Stomach (tissue), 9 donors: ENCODE data around the gene KIRREL3. TPM values are rescaled to one million over a fixed set of nuclear protein-coding genes. Genes with fewer than 3 reads are reported as not detected.

Source experiments
- DNase-seq, 2 donors: peaks; one replicate each; pipeline versions ENCODE4 v3.0.0 to v3.0.0-alpha.2; 2013 to 2019
- H3K27ac ChIP-seq, 5 donors: fragments of 200-600 bp in 4 of 5; sonication (generic) in 4 of 5; one replicate each; pipeline ENCODE4 v1.5.1; 2013 to 2019; ENCODE audit warnings: mild to moderate bottlenecking in 1 of 5, moderate library complexity in 1 of 5
- H3K27me3 ChIP-seq, 3 donors: fragments of 200-600 bp; sonication (generic); one replicate each; pipeline ENCODE4 v1.5.1; 2017 to 2019; ENCODE audit warnings: mixed run types in 1 of 3
- H3K36me3 ChIP-seq, 4 donors: fragments of 200-600 bp; sonication (generic); 1 replicate in 3 of 4; 2 replicates in 1 of 4; pipeline ENCODE4 v1.5.1; 2016 to 2019
- H3K4me1 ChIP-seq, 4 donors: fragments of 200-600 bp; sonication (generic); one replicate each; pipeline ENCODE4 v1.5.1; 2016 to 2019
- H3K4me3 ChIP-seq, 4 donors: fragments of 200-600 bp; sonication (generic) in 3 of 4; one replicate each; pipeline ENCODE4 v1.5.1; 2016 to 2019; ENCODE audit warnings: mild to moderate bottlenecking in 1 of 4
- H3K9me3 ChIP-seq, 4 donors: fragments of 200-600 bp; sonication (generic); one replicate each; pipeline ENCODE4 v1.5.1; 2016 to 2019
- EP300 ChIP-seq: sonication (generic); formaldehyde crosslinking; IDR thresholded peaks from one replicate; pipeline ENCODE4 v1.6.1; 2017; ENCODE audit warnings: antibody characterized with exemption
- POLR2A ChIP-seq, 4 donors: fragments of 450-650 bp; IDR thresholded peaks; one replicate each; pipeline ENCODE4 v1.6.1; 2016; ENCODE audit warnings: antibody characterized with exemption in 4 of 4, control low read depth in 2 of 4, mild to moderate bottlenecking in 1 of 4, moderate library complexity in 1 of 4
- POLR2AphosphoS5 ChIP-seq, 3 donors: sonication (generic); formaldehyde crosslinking; IDR thresholded peaks; one replicate each; pipeline ENCODE4 v1.6.1; 2016; ENCODE audit warnings: antibody characterized with exemption in 3 of 3
- WGBS, 5 donors: extraction: QIAGEN DNeasy Blood & Tissue Kit in 3 of 5; methylation state at CpG; one replicate each; pipeline versions ENCODE4 v1.1.5 to v1.1.7; 2013 to 2018; 5-methylcytosine and 5-hydroxymethylcytosine counted together
- intact Hi-C: fragments of 100-400 bp; cut with DNase I; formaldehyde crosslinking; loops from one replicate; pipeline ENCODE4 v1.15.1; 2023; ENCODE audit warnings: low total_unique reads
- polyA plus RNA-seq, 3 donors: library from polyadenylated mRNA; stranded (reverse); fragments of 200-250 nt; gene quantifications; one replicate each; pipeline ENCODE4 v1.2.3, GENCODE V29; 2013
- total RNA-seq, 5 donors: library from RNA; depleted of rRNA; stranded (reverse); fragments of >200 nt; gene quantifications; one replicate each; pipeline versions ENCODE4 v1.1.0 to v1.2.3, GENCODE V29; 2014 to 2016
- TF ChIP-seq, protein P1 (sequence below), 7 experiments: fragments of 450-650 bp in 4 of 7; fragments of 200-600 bp in 3 of 7; sonication (generic) in 3 of 7; IDR thresholded peaks; one replicate each; pipeline ENCODE4 v1.5.1; 2016 to 2019; ENCODE audit warnings: antibody characterized with exemption in 7 of 7, control low read depth in 2 of 7, mild to moderate bottlenecking in 1 of 7
- donor health status: healthy with polysubstance abuse.
- donor health status: Bipolar disorder and iron deficiency.
- donor health status: healthy.

Gene KIRREL3
- total and polyA plus RNA-seq, 8 donors: 0.10 to 1.7 (median 0.38) TPM; not detected in 4

DNA sequence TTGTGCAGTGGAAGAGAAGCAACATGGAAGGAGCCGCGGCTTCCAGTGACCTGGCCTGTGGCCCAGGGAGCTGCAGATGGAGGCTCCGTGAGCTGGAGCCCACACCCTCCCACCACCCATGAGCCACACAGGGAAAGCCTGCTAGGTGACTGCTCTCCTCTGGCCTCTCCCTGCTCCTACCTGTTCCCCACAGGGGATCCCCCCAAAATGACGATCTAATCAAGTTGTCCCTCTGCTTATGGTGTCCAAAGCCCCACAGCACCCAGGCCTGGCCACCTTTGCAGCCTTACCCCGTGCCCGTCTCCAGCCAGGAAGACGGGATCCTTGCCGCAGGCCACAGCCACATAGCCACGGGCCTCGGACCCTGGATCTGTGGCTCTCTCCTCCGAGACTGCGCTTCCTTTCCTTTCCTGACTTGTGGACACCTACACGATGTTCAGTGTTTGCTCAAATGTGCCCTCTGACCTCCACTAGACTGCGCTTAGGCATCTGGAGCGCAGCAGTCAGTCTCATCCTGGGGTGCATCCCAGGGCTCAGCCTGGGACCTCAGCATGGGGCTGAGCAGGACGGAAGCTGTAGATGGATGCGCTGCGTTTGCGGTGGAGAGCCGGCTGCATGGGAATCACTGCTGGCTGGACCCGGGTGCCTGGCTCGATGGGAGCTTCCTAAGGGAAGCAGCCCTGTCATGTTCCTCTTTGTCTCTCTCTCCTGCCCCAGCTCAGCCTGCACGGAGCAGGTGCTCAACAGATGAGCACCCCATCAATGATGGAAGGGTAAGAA lies 511.8 kb downstream of the KIRREL3 start:
- DNase-seq: no peak
- intact Hi-C loops: no loop called here
- TF ChIP-seq POLR2A (IDR thresholded peaks at IDR 0.05): no peak
- TF ChIP-seq, protein P1, sequence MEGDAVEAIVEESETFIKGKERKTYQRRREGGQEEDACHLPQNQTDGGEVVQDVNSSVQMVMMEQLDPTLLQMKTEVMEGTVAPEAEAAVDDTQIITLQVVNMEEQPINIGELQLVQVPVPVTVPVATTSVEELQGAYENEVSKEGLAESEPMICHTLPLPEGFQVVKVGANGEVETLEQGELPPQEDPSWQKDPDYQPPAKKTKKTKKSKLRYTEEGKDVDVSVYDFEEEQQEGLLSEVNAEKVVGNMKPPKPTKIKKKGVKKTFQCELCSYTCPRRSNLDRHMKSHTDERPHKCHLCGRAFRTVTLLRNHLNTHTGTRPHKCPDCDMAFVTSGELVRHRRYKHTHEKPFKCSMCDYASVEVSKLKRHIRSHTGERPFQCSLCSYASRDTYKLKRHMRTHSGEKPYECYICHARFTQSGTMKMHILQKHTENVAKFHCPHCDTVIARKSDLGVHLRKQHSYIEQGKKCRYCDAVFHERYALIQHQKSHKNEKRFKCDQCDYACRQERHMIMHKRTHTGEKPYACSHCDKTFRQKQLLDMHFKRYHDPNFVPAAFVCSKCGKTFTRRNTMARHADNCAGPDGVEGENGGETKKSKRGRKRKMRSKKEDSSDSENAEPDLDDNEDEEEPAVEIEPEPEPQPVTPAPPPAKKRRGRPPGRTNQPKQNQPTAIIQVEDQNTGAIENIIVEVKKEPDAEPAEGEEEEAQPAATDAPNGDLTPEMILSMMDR (IDR thresholded peaks at IDR 0.05): no peak
- TF ChIP-seq EP300: no peak
- TF ChIP-seq POLR2AphosphoS5 (IDR thresholded peaks at IDR 0.05): no peak
- H3K27ac ChIP-seq: no peak overlapping the region
- 77 to 91% (median 88%) methylated on average over 14 to 23 of the region's 23 CpGs for WGBS, 5 donors
- H3K27me3 ChIP-seq: no peaks in the 10 kb centered on the region
- H3K4me1 ChIP-seq: no peaks in the 10 kb centered on the region
- no peaks in the 10 kb centered on the region for H3K9me3 ChIP-seq
- H3K36me3 ChIP-seq: no peaks in the 10 kb centered on the region
- no peak overlapping the region for H3K4me3 ChIP-seq

DNA sequence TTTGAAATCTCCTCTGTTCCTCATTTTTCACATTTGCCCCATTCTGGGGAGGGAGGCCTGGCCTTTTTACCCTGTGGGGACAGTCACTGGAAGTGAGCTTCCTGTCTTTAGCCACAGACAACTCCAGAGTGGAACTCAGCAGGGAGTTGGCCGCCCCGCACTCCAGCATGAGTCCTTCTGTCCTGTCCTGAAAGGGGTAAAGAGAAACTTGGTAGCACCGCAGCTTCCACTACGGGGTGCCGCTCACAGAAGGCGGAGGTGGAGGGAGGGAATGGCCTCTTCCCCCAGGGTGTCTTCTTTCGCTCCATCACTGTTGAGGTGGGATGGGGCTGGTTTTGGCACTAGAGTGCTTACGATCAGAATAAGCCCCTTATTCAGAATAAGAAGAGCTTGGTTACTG lies 512.9 kb downstream of the KIRREL3 start:
- H3K27ac ChIP-seq: no peak overlapping the region
- no peak for DNase-seq
- no peaks in the 10 kb centered on the region for H3K27me3 ChIP-seq
- no peaks in the 10 kb centered on the region for H3K36me3 ChIP-seq
- H3K4me1 ChIP-seq: no peaks in the 10 kb centered on the region
- WGBS, 5 donors: 86 to 90% (median 89%) methylated on average over 8 of the region's 8 CpGs
- H3K9me3 ChIP-seq: no peaks in the 10 kb centered on the region
- TF ChIP-seq POLR2A (IDR thresholded peaks at IDR 0.05): no peak
- TF ChIP-seq, protein P1 (IDR thresholded peaks at IDR 0.05): no peak
- no peak for TF ChIP-seq EP300
- TF ChIP-seq POLR2AphosphoS5 (IDR thresholded peaks at IDR 0.05): no peak
- intact Hi-C loops: no loop called here
- H3K4me3 ChIP-seq: no peak overlapping the region

DNA sequence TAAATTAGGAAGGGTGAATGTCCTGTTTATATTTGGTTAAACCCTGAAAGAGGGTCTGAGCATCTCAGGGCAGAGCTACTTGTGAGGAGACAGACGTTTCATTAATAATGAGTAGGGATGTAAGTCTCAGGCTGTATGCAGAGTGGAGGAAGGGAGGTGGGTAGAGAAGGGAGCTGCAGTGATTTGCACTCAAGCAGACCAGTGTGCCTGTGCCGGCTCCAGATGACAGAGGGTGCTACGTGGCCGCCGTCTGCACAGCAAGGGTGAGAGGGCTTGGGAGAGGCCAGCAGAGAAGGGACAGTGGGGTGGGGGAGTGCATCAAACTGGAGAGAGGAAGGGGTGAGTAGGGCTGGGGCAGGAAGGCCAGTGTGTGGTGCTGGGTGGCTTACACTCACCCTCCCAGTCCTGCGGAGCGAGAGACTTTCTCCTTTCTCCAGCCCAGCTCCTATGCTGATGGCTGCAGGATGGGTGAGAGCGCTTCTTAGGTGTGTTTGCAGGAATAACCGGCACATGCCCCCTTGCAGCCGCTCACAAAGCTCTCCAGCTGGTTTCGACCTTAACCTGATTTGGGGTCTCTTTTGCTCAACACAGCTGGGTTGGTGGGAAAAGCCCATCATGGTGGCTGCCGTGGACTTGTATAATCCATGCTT lies 514.5 kb downstream of the KIRREL3 start:
- no peak for TF ChIP-seq POLR2A (IDR thresholded peaks at IDR 0.05)
- TF ChIP-seq, protein P1 (IDR thresholded peaks at IDR 0.05): no peak
- TF ChIP-seq EP300: no peak
- no peak for TF ChIP-seq POLR2AphosphoS5 (IDR thresholded peaks at IDR 0.05)
- no peaks in the 10 kb centered on the region for H3K27me3 ChIP-seq
- DNase-seq: no peak
- no peaks in the 10 kb centered on the region for H3K4me1 ChIP-seq
- H3K27ac ChIP-seq: no peak overlapping the region
- H3K36me3 ChIP-seq: no peaks in the 10 kb centered on the region
- H3K9me3 ChIP-seq: no peaks in the 10 kb centered on the region
- intact Hi-C loops: no loop called here
- WGBS, 5 donors: 64 to 80% (median 71%) methylated on average over 10 to 12 of the region's 12 CpGs
- no peak overlapping the region for H3K4me3 ChIP-seq

DNA sequence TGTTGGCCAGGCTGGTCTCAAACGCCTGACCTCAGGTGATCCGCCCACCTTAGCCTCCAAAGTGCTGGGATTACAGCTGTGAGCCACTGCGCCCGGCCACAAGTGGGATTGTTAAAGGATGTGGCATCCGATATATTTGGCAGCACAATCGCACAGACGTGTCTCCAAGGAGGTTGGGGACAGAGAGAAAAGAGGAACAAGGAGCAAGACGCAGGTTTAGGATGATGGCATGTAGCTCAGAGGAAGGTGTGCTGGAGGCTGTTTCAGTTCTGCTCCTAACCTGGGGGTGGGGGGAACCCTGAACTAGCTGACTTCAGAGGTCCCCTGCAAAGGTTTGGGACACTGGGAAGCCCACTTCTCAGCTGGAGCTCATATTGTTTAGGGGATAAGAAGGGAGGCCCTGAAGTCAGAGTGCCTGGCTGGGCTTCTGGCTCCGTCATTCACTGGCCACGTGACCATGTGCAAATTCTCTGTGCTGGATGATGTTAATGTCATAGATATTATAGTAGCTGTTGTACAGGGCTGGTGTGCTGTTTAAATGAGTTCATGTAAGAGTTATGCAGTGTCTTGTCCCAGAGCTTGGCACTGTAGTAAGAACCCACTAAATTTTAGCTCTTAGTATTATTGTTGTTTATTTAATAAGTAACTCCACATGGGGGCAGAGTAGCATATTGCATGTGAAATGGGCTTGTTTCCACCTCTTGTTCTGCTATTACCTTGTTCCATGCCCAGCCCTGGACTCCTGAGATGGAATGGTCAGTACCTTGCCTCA lies 515.4 kb downstream of the KIRREL3 start:
- Histone ChIP-seq H3K27ac (no peak overlapping the region), H3K36me3 (no peaks in the 10 kb centered on the region), H3K27me3 (no peaks in the 10 kb centered on the region), H3K4me3 (no peak overlapping the region), H3K4me1 (peaks cover 4 to 7% (median 4%) of the 10 kb centered on the region in 4 donors), H3K9me3 (no peaks in the 10 kb centered on the region)
- intact Hi-C loops: no loop called here
- 71 to 85% (median 75%) methylated on average over 10 of the region's 10 CpGs for WGBS, 5 donors
- DNase-seq: peak in 1 of 2 donors; percentile 68
- no peak for TF ChIP-seq EP300
- TF ChIP-seq POLR2AphosphoS5 (IDR thresholded peaks at IDR 0.05): no peak
